Neural cell (in vitro differentiated cells): ENCODE data around the gene SKA3. TPM values are rescaled to one million over a fixed set of nuclear protein-coding genes. Genes with fewer than 3 reads are reported as not detected.
"Not testable (repeated sequence)": the region's sequence is repeated elsewhere in the genome, so short reads cannot be mapped to it uniquely, and the experiment has no call there.

ENCODE experiments used
- H2AFZ ChIP-seq: fragments of 200-600, 300-800 bp; sonication (generic), shearing (Covaris generic); 2 replicates; pipeline ENCODE4 v1.6.0; 2014; ENCODE audit warnings: low read depth, mild to moderate bottlenecking, antibody characterized with exemption, low read length, moderate library complexity
- H3F3A ChIP-seq: fragments of 200-600 bp; shearing (Covaris generic); 2 replicates; pipeline ENCODE4 v1.6.1; 2016; ENCODE audit warnings: mild to moderate bottlenecking, moderate library complexity, mixed read lengths, antibody characterized with exemption, low read length; ENCODE audit not compliant: insufficient read depth, poor library complexity, severe bottlenecking
- H3K27ac ChIP-seq: fragments of 200-600, 300-800 bp; sonication (generic), shearing (Covaris generic); 2 replicates; pipeline ENCODE4 v1.5.1; 2014; ENCODE audit warnings: mild to moderate bottlenecking, low read length, moderate library complexity
- H3K27me3 ChIP-seq: fragments of 300-800, 200-600 bp; sonication (generic), shearing (Covaris generic); 2 replicates; pipeline ENCODE4 v1.6.0; 2014; ENCODE audit warnings: mild to moderate bottlenecking, low read depth, low read length, moderate library complexity; ENCODE audit not compliant: insufficient read depth
- H3K36me3 ChIP-seq: fragments of 300-800, 200-600 bp; sonication (generic), shearing (Covaris generic); 2 replicates; pipeline ENCODE4 v1.5.1; 2014; ENCODE audit warnings: mild to moderate bottlenecking, antibody characterized with exemption, low read length, moderate library complexity; ENCODE audit not compliant: insufficient read depth
- H3K4me2 ChIP-seq: fragments of 300-800, 200-600 bp; sonication (generic), shearing (Covaris generic); 2 replicates; pipeline ENCODE4 v1.6.0; 2014; ENCODE audit warnings: mild to moderate bottlenecking, low read length
- H3K4me3 ChIP-seq: fragments of 300-800, 200-600 bp; sonication (generic), shearing (Covaris generic); 2 replicates; pipeline ENCODE4 v1.5.1; 2014; ENCODE audit warnings: mild to moderate bottlenecking, low read length, moderate library complexity
- H3K79me2 ChIP-seq: fragments of 200-600 bp; shearing (Covaris generic); replicated peaks from 2 replicates; pipeline ENCODE4 v1.6.0; 2014; ENCODE audit warnings: mild to moderate bottlenecking, low read length, moderate library complexity; ENCODE audit not compliant: insufficient read depth
- H3K9ac ChIP-seq: fragments of 300-800, 200-600 bp; sonication (generic), shearing (Covaris generic); 2 replicates; pipeline ENCODE4 v1.6.1; 2016; ENCODE audit warnings: mild to moderate bottlenecking, low read length, mixed read lengths
- H3K9me2 ChIP-seq: fragments of 200-600 bp; shearing (Covaris generic); 2 replicates; pipeline ENCODE4 v1.6.1; 2016; ENCODE audit warnings: mild to moderate bottlenecking, low read length, mixed read lengths; ENCODE audit not compliant: insufficient read depth
- H3K9me3 ChIP-seq: fragments of 200-600, 300-800 bp; sonication (generic), shearing (Covaris generic); 2 replicates; pipeline ENCODE4 v1.6.1; 2016; ENCODE audit warnings: mild to moderate bottlenecking, mixed run types, low read length, moderate library complexity, mixed read lengths
- H4K20me1 ChIP-seq: fragments of 200-600 bp; shearing (Covaris generic); 2 replicates; pipeline ENCODE4 v1.6.1; 2016; ENCODE audit warnings: mild to moderate bottlenecking, mixed run types; ENCODE audit not compliant: insufficient read depth
- EP300 ChIP-seq: fragments of 450-650 bp; conservative IDR thresholded peaks from 2 replicates; pipeline ENCODE4 v1.6.1; 2014; ENCODE audit warnings: antibody characterized with exemption, mild to moderate bottlenecking, moderate library complexity; ENCODE audit not compliant: poor library complexity, severe bottlenecking
- EZH2 ChIP-seq: fragments of 200-600, 300-800 bp; shearing (Covaris generic), sonication (generic); IDR thresholded peaks from 2 replicates; pipeline ENCODE4 v1.6.1; 2014; ENCODE audit warnings: antibody characterized with exemption, low read length, borderline replicate concordance, mild to moderate bottlenecking; ENCODE audit not compliant: insufficient read depth, poor library complexity, severe bottlenecking
- MXI1 ChIP-seq: fragments of 450-650 bp; conservative IDR thresholded peaks from 2 replicates; pipeline ENCODE4 v1.6.1; 2014; ENCODE audit warnings: antibody characterized with exemption, mild to moderate bottlenecking; ENCODE audit not compliant: poor library complexity, severe bottlenecking
- POLR2AphosphoS5 ChIP-seq: IDR thresholded peaks from 2 replicates; pipeline ENCODE4 v1.6.1; 2012
- RAD21 ChIP-seq: fragments of 450-650 bp; conservative IDR thresholded peaks from 2 replicates; pipeline ENCODE4 v1.6.1; 2014; ENCODE audit warnings: antibody characterized with exemption, mild to moderate bottlenecking, moderate library complexity
- SMC3 ChIP-seq: fragments of 450-650 bp; conservative IDR thresholded peaks from 2 replicates; pipeline ENCODE4 v1.6.1; 2014; ENCODE audit warnings: antibody characterized with exemption, mild to moderate bottlenecking, moderate library complexity; ENCODE audit not compliant: poor library complexity
- TAF1 ChIP-seq: IDR thresholded peaks from 2 replicates; pipeline ENCODE4 v1.6.1; 2012; ENCODE audit warnings: low read depth
- polyA plus RNA-seq: library from polyadenylated mRNA; depleted of rRNA; stranded (reverse); fragments of >200 nt; gene quantifications from 2 replicates; pipeline ENCODE4 v1.2.3, GENCODE V29; 2014
- TF ChIP-seq, protein P1 (sequence below): IDR thresholded peaks from 2 replicates; pipeline ENCODE4 v1.6.1; 2012; ENCODE audit warnings: borderline replicate concordance
- TF ChIP-seq, protein P2 (sequence below): fragments of 450-650 bp; IDR thresholded peaks from 2 replicates; pipeline ENCODE4 v1.5.1; 2014; ENCODE audit warnings: antibody characterized with exemption, mild to moderate bottlenecking, moderate library complexity; ENCODE audit not compliant: poor library complexity, severe bottlenecking

Gene SKA3
- polyA plus RNA-seq, 1 donor from 2014 or later: 1.3 TPM

DNA sequence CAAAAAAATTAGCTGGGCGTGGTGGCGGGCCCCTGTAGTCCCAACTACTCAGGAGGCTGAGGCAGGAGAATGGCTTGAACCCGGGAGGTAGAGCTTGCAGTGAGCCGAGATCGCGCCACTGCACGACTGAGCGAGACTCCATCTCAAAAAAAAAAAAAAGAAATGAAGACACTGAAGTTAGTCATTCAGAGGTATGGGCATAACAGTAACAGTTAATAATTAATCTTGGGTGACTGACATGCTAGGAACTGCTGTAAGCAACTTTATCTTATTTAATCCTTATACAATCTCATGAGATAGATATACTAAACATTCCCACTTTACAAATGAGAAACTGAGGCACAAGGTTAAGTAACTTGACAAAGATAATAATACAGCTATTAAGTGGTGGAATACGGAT lies 4.9 kb downstream of the SKA3 start:
- peaks cover 4% of the 10 kb centered on the region for H3K79me2 ChIP-seq
- no peaks in the 10 kb centered on the region for H3K27me3 ChIP-seq
- H3K9me2 ChIP-seq: no peaks in the 10 kb centered on the region
- no peak overlapping the region for H3K4me3 ChIP-seq
- no peak overlapping the region for H3K27ac ChIP-seq
- TF ChIP-seq, protein P1, sequence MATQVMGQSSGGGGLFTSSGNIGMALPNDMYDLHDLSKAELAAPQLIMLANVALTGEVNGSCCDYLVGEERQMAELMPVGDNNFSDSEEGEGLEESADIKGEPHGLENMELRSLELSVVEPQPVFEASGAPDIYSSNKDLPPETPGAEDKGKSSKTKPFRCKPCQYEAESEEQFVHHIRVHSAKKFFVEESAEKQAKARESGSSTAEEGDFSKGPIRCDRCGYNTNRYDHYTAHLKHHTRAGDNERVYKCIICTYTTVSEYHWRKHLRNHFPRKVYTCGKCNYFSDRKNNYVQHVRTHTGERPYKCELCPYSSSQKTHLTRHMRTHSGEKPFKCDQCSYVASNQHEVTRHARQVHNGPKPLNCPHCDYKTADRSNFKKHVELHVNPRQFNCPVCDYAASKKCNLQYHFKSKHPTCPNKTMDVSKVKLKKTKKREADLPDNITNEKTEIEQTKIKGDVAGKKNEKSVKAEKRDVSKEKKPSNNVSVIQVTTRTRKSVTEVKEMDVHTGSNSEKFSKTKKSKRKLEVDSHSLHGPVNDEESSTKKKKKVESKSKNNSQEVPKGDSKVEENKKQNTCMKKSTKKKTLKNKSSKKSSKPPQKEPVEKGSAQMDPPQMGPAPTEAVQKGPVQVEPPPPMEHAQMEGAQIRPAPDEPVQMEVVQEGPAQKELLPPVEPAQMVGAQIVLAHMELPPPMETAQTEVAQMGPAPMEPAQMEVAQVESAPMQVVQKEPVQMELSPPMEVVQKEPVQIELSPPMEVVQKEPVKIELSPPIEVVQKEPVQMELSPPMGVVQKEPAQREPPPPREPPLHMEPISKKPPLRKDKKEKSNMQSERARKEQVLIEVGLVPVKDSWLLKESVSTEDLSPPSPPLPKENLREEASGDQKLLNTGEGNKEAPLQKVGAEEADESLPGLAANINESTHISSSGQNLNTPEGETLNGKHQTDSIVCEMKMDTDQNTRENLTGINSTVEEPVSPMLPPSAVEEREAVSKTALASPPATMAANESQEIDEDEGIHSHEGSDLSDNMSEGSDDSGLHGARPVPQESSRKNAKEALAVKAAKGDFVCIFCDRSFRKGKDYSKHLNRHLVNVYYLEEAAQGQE: no peak
- no peak for TF ChIP-seq RAD21
- TF ChIP-seq EP300: no peak
- TF ChIP-seq, protein P2, sequence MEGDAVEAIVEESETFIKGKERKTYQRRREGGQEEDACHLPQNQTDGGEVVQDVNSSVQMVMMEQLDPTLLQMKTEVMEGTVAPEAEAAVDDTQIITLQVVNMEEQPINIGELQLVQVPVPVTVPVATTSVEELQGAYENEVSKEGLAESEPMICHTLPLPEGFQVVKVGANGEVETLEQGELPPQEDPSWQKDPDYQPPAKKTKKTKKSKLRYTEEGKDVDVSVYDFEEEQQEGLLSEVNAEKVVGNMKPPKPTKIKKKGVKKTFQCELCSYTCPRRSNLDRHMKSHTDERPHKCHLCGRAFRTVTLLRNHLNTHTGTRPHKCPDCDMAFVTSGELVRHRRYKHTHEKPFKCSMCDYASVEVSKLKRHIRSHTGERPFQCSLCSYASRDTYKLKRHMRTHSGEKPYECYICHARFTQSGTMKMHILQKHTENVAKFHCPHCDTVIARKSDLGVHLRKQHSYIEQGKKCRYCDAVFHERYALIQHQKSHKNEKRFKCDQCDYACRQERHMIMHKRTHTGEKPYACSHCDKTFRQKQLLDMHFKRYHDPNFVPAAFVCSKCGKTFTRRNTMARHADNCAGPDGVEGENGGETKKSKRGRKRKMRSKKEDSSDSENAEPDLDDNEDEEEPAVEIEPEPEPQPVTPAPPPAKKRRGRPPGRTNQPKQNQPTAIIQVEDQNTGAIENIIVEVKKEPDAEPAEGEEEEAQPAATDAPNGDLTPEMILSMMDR: no peak
- no peak for TF ChIP-seq SMC3
- TF ChIP-seq TAF1: no peak
- TF ChIP-seq EZH2: no peak
- TF ChIP-seq MXI1: no peak
- TF ChIP-seq POLR2AphosphoS5: no peak
- H4K20me1 ChIP-seq: no peaks in the 10 kb centered on the region
- H2AFZ ChIP-seq: no peak overlapping the region
- H3K36me3 ChIP-seq: no peaks in the 10 kb centered on the region
- H3K4me2 ChIP-seq: no peak overlapping the region
- H3K9ac ChIP-seq: no peak overlapping the region
- H3K9me3 ChIP-seq: no peaks in the 10 kb centered on the region
- H3F3A ChIP-seq: no peaks in the 10 kb centered on the region

DNA sequence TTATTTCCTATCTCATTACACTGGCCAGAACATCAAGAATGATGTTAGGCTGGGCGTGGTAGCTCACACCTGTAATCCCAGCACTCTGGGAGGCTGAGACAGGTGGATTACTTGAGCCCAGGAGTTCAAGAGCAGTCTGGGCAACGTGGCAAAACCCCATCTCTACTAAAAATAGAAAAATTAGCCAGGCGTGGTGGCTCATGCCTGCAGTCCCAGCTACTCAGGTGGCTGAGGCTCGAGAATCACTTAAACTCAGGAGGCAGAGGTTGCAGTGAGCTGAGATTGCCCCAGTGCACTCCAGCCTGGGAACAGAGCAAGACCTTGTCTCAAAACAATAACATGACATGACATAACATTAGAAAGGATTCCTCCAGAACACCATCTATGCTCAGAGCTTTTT lies 10.7 kb downstream of the SKA3 start:
- not testable (repeated sequence) for H3K4me3 ChIP-seq, H3K27ac ChIP-seq, H3K9me2 ChIP-seq, H3K79me2 ChIP-seq, H2AFZ ChIP-seq, H4K20me1 ChIP-seq, H3K27me3 ChIP-seq, H3K4me2 ChIP-seq, H3K9ac ChIP-seq, H3K9me3 ChIP-seq, H3K36me3 ChIP-seq, H3F3A ChIP-seq

DNA sequence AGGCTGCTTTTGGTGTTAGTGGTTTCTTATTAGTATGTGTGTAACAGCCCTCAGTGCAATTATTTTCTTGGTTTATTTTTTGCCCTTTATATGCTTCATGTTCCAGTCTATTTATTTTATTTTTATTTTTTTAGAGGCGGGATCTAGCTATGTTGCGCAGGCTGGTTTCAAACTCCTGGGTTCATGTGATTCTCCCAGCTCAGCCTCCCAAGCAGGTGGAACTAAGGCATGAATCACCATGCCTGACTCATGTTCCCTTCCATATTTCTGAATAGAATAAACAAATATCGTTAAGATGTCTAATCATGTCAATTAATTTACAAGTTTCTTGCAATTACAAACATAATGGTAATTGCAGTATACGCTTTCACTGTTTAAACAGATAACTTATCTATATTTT lies 11.7 kb downstream of the SKA3 start:
- Histone ChIP-seq H3K4me2 (no peak overlapping the region), H3K36me3 (no peaks in the 10 kb centered on the region), H4K20me1 (no peaks in the 10 kb centered on the region), H3F3A (no peaks in the 10 kb centered on the region), H3K27ac (no peak overlapping the region), H3K9me2 (no peaks in the 10 kb centered on the region), H3K9ac (no peak overlapping the region), H2AFZ (no peak overlapping the region), H3K27me3 (no peaks in the 10 kb centered on the region), H3K4me3 (no peak overlapping the region), H3K9me3 (no peaks in the 10 kb centered on the region), H3K79me2 (no peaks in the 10 kb centered on the region)
- TF ChIP-seq, protein P2: no peak
- no peak for TF ChIP-seq SMC3
- no peak for TF ChIP-seq RAD21
- no peak for TF ChIP-seq POLR2AphosphoS5
- TF ChIP-seq, protein P1: no peak
- no peak for TF ChIP-seq EZH2
- no peak for TF ChIP-seq EP300
- no peak for TF ChIP-seq MXI1
- TF ChIP-seq TAF1: no peak
